Measurements from ENCODE around the gene GRIA1. TPM values are rescaled to one million over a fixed set of nuclear protein-coding genes. Genes with fewer than 3 reads are reported as not detected.

The GRIA1 gene
- total RNA-seq, 4 donors from 2014 or later: 0.48 to 1.00 TPM; not detected in 2

- Histone ChIP-seq H3K27me3 (no peaks in the 10 kb centered on the region), H3K27ac (no peak overlapping the region), H3K4me3 (no peak overlapping the region), H3K4me1 (no peaks in the 10 kb centered on the region), H3K36me3 (no peaks in the 10 kb centered on the region), H3K9me3 (no peaks in the 10 kb centered on the region)
- intact Hi-C loops (cut with DNase I; ENCODE audit: low total_unique reads) (no loop called here), in situ Hi-C loops (cut with MboI; ENCODE audit: low pct_ligation_motif_present in 1 of 4, low pct_unique_long_range_greater_than_20kb in 1 of 4, low sequenced_read_pairs in 3 of 4) (no loop called here)
- WGBS, 2 donors (ENCODE audit: low coverage in 1 of 2): 44 to 55% methylated on average over 3 to 5 of the region's 5 CpGs
- no peak for DNase-seq
- TF ChIP-seq POLR2AphosphoS5 (IDR thresholded peaks at IDR 0.05) (no peak), POLR2A (IDR thresholded peaks at IDR 0.05) (no peak), CTCF (IDR thresholded peaks at IDR 0.05) (no peak), EP300 (IDR thresholded peaks at IDR 0.05; ENCODE audit: low read depth) (no peak)
Observed at GRCh38 chr5:153745778-153746395, 255.4 kb downstream of the GRIA1 start.

DNA sequence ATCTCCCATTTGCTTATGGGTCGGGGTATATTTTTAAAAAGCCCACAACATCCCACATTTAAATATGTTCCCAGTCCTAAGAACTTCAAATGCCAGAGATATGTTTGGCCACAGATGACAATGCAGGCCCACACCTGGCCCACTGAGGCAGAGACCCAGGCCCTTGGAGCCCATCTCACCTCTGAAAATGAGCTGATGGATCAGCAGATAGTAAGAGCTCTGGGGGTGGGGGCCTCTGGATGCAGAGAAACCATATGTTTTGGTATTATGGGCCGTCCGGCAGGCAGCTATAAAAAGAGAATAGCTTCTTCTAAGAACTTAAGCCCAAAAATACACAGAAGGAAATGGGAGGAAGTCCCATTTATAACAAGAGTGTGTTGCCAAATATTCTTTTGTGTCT, 256.0 kb downstream of the GRIA1 start:
- Histone ChIP-seq H3K27ac (no peak overlapping the region), H3K4me3 (no peak overlapping the region), H3K9me3 (no peaks in the 10 kb centered on the region), H3K27me3 (no peaks in the 10 kb centered on the region), H3K4me1 (no peaks in the 10 kb centered on the region), H3K36me3 (no peaks in the 10 kb centered on the region)
- intact Hi-C loops (cut with DNase I; ENCODE audit: low total_unique reads) (no loop called here), in situ Hi-C loops (cut with MboI; ENCODE audit: low pct_ligation_motif_present in 1 of 4, low pct_unique_long_range_greater_than_20kb in 1 of 4, low sequenced_read_pairs in 3 of 4) (no loop called here)
- WGBS, 2 donors (ENCODE audit: low coverage in 1 of 2): 35 to 49% methylated on average over 2 to 3 of the region's 3 CpGs
- TF ChIP-seq CTCF (IDR thresholded peaks at IDR 0.05): no peak
- no peak for TF ChIP-seq POLR2AphosphoS5 (IDR thresholded peaks at IDR 0.05)
- TF ChIP-seq POLR2A (IDR thresholded peaks at IDR 0.05): no peak
- TF ChIP-seq EP300 (IDR thresholded peaks at IDR 0.05; ENCODE audit: low read depth): no peak
- DNase-seq: no peak

DNA sequence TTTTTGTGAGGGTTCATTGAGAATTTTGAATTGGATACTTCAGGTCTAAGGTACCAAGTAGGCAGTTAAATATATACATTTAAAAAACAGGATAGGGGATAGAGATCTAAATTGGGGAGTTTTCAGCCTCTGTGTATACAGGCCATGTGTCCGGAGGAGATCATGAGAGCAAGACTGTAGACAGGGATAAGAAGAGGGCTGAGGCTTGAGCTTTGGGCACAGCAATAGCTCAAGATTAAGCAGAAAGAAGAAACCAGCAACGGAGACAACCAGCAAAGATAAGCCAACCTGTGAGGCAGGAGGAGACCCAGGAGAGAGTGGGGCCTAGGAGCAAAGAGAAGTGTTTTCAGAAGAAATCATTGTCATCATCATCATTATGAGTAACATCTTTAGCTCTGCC, 258.4 kb downstream of the GRIA1 start:
- WGBS, 2 donors (ENCODE audit: low coverage in 1 of 2): 78 to 82% methylated on average over 2 of the region's 2 CpGs
- no peak for DNase-seq
- in situ Hi-C loops (cut with MboI; ENCODE audit: low pct_ligation_motif_present in 1 of 4, low pct_unique_long_range_greater_than_20kb in 1 of 4, low sequenced_read_pairs in 3 of 4): no loop called here

DNA sequence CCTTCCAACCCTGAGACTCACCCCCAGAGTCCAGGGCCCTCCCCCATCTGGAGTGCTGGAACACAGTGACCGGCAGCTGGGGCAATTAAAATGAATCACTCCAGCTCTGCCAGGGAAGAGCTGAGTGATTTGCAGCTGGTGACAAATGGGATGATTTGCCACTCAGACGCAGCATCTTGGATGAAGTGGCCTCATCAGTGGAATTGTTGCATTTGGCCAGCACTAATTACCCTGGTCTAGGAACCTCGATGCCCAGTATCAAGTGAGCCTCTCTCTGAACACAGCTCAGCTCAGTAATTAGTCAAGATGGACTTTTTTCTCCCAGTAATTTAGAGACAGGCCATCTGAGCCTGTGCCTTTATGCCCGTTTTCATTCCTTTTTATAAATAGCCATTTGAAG, 259.5 kb downstream of the GRIA1 start:
- in situ Hi-C loops (cut with MboI; ENCODE audit: low pct_ligation_motif_present in 1 of 4, low pct_unique_long_range_greater_than_20kb in 1 of 4, low sequenced_read_pairs in 3 of 4): no loop called here
- DNase-seq: no peak

More for the DNA sequence above, 258.4 kb downstream of the GRIA1 start:
- Histone ChIP-seq H3K27me3 (no peaks in the 10 kb centered on the region), H3K27ac (no peak overlapping the region), H3K36me3 (no peaks in the 10 kb centered on the region), H3K4me3 (no peak overlapping the region), H3K9me3 (no peaks in the 10 kb centered on the region), H3K4me1 (no peaks in the 10 kb centered on the region)
- TF ChIP-seq EP300 (IDR thresholded peaks at IDR 0.05; ENCODE audit: low read depth) (no peak), POLR2A (IDR thresholded peaks at IDR 0.05) (no peak), CTCF (IDR thresholded peaks at IDR 0.05) (no peak), POLR2AphosphoS5 (IDR thresholded peaks at IDR 0.05) (no peak)
- intact Hi-C loops (cut with DNase I; ENCODE audit: low total_unique reads): no loop called here

More for the DNA sequence above, 259.5 kb downstream of the GRIA1 start:
- intact Hi-C loops (cut with DNase I; ENCODE audit: low total_unique reads): no loop called here
- Histone ChIP-seq H3K4me1 (no peaks in the 10 kb centered on the region), H3K27me3 (no peaks in the 10 kb centered on the region), H3K9me3 (no peaks in the 10 kb centered on the region), H3K27ac (no peak overlapping the region), H3K4me3 (no peak overlapping the region), H3K36me3 (no peaks in the 10 kb centered on the region)
- 38 to 42% methylated on average over 2 to 4 of the region's 4 CpGs for WGBS, 2 donors (ENCODE audit: low coverage in 1 of 2)
- TF ChIP-seq CTCF (IDR thresholded peaks at IDR 0.05): no peak
- no peak for TF ChIP-seq EP300 (IDR thresholded peaks at IDR 0.05; ENCODE audit: low read depth)

All from transverse colon (tissue), 4 donors.